Measurements from ENCODE around the gene TRMT10B. TPM values are rescaled to one million over a fixed set of nuclear protein-coding genes. Genes with fewer than 3 reads are reported as not detected.
A peak's percentile ranks its signal among the peaks of the same experiment; 100 is the strongest.
"Not testable (repeated sequence)": the region's sequence is repeated elsewhere in the genome, so short reads cannot be mapped to it uniquely, and the experiment has no call there.

Gene TRMT10B
- total RNA-seq, 1 experiment from 2014 or later, result 2.0 TPM

DNA sequence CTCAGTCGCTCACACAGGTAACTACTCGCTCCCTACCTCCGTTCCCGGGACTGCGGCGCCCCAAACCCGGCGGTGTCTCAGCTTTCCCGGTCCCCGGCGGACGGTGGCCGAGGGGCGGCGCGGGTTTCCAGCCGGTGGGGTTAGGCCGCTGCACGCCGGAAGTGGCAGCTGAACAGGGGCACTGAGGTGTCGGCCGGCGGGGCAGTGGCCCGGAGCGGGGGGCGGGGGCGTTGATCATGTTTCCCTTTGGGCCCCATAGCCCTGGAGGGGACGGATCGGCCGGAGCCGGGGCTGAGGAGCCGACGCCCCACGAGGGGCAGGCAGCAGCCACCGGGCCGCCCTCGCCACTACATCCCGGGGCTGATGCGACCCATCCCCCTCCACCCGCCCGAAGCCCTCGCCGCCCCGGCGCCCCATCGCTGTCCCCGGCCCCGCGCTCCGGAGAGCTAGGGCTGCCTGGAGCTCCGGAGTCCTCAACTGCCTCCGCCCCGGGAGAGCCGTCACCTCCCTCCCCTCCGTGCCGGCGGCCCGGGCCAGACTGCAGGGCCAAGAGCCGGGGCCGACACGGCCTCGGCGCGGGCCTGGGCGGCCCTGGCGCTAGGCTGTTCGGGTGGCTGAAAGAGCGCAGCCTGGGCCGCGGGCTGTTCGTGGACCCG is 47.2 kb downstream of the TRMT10B start, which contains the start of gene DCAF10:
Gene DCAF10 (plus strand): TSS at position 167 of the 656 bp plus-strand sequence. CDS start 70 bp downstream, at position 237.
- DNase-seq (ENCODE audit: low read depth), result peak; percentile 80

DNA sequence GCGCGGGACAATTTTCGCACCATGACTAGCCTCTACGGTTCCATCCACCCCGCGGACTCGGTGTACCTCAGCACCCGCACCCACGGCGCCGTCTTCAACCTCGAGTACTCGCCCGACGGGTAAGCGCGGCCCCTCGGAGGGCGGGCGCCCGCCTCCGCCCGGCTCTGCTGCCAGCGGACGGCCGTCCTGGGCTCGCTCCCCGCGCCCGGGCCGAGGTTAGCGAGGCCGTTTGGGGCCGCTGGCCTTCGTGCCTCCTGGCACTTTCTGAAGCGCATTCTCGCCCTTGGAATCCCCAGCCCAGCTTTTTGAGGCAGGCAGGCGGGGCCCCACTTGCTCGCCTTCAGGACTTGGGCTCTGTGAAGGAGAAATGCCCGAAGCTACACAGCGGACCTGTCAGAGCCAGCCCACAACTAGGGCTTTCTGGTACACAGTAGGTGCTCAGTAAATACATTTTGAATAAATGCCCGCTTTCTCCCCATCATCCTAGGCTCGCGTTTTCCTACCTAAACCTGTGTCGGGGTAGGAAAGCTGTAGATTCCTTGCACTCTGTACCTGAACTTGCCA is 47.8 kb downstream of the TRMT10B start:
- DNase-seq (ENCODE audit: low read depth), result peak; percentile 20

DNA sequence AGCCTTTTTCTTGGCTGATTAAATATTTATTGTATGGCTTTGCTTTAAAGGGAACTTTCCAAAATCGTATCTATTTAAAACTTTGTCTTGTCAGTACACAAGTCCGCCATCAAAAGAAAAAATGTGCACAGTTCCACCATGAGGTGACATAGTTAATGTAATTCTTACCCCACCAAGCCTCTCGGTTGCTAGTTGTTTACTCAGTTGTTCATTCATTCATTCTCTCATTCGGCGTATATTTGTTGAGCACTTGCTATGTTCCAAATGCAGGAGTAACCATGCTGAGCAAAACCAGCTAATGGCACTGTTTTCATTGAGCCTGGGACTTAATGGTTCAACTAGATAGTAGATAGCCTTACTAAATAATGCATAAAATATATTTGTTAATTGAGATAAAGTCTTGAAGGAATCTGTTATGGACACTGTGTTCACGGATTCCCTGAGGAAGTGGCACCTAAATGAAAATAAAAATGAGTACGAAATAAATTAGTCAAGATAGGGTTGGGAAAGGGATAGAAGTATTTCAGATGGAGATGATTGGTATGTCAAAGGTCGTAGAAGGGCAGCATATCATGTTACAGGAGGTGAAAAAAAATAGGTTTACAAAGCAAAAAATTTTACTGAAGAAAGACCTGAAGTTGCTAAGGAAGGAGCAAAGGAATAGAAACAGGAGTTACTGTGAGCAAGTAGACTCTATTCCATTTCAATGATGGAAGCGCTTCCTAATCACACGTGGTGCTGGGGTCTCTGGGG is 48.5 kb downstream of the TRMT10B start:
- peak; percentile 15 for DNase-seq (ENCODE audit: low read depth)

DNA sequence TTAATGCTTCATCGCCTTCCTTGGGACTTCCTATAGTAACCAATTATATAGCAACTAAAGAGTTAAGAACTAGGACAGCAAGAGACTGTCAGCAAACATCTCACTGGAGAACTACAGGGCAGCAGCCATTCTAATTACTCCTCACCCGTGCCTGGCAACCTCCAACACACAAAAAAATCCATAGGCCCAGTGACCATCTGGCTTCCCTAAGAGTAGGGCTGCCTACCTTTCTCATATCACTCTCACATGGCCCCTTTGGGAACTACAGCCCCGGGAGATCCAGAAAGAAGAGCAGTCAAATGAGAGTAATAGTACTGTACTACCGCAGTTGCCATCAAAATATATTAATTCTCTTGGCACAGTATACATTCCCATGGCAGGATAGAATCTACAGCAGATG is 52.7 kb downstream of the TRMT10B start:
- DNase-seq (ENCODE audit: low read depth), result no peak

DNA sequence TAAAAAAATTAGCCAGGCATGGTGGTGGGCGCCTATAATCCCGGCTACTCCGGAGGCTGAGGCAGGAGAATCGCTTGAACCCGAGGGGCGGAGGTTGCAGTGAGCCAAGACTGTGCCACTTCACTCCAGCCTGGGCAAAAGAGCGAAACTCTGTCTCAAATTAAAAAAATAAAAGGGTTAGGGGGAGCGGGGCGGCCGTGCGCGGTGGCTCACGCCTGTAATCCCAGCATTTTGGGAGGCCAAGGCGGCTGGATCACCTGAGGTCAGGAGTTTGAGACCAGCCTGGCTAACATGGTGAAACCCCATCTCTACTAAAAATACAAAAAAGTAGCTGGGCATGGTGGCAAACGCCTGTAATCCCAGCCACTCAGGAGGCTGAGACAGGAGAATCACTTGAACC is 56.1 kb downstream of the TRMT10B start:
- DNase-seq (ENCODE audit: low read depth), result not testable (repeated sequence)

DNA sequence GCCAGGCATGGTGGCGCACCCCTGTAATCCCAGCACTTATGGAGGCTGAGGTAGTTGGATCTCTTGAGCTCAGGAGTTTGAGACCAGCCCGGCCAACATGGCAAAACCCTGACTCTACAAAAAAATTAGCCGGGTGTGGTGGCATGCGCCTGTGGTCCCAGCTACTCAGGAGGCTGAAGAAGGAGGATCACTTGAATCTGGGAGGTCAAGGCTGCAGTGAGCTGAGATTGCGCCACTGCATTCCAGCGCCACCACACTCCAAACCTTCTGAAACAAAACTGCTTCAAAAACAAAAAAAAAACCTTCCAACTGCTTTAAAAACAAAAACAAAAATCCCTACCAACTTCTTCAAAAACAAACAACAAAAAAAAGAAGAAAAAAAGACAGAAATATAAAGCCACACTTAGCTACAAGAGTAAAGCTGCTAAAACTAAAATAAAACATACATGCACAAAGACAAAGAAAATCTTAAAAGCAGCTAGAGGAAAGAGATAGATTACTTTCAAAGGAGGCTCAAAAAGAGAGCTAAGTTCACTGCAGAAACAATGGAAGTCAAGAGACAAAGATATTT is 58.4 kb downstream of the TRMT10B start:
- DNase-seq (ENCODE audit: low read depth), result no peak

DNA sequence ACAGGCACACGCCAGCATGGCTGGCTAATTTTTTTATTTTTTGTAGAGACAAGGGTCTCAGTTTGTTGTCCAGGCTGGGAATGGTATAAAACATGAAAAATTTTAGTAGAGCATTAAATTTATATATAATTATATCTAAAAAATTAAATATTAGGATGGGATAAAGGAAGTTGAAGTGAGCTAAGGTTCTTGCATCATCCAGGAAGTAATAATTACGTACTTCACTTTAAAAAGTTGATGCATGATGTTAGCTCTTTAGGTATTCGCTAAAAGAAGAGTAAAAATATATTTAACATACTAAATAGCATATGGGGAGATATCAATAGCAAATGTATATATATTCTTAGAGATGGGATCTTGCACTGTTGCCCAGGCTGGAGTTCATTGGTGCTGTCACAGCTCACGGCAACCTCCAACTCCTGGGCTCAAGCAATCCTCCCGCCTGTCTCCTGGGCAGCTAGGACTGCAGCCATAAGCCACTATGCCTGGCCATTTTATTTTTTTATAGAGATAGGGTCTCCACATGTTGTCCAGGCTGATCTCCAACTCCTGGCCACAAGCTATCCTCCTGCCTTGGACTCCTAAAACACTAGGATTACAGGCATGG is 59.3 kb downstream of the TRMT10B start:
- DNase-seq (ENCODE audit: low read depth), result no peak

DNA sequence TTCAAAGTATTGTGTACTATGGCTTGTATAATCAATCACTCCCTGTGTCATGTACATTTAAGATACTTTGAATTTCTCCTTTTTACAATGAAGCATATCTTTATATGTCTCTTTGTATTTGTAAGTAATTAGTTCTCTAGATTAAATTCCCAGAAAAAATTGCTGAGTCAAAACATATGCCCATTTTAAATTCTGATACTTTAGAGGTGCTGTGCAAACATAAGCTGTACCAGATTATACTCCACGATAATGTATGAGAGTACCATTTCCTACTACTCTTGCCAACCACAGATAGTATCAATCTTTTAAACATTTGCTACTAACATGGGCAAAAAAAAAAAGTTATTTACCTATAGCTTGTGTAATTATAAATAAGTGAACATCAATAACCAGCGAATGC is 65.2 kb downstream of the TRMT10B start:
- DNase-seq (ENCODE audit: low read depth), result no peak

DNA sequence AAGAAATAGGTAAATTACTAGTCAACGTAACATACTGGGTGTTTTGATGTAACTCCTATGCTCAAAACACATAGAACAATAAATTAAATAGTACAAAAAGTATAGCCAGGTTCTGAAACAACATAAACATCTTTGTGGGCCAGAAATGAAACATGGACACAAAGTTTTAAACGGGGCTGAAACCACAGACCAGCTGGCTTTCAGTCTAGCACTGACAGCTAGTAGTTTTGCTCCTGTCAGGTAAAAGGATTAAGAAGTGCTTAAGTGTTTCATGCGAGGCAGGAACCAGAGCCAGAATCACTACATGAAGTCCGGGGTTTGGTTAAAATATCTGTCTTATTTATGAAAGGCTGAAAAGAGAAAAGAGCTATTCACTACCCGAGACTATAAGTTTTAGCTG is 66.5 kb downstream of the TRMT10B start:
- no peak for DNase-seq (ENCODE audit: low read depth)

DNA sequence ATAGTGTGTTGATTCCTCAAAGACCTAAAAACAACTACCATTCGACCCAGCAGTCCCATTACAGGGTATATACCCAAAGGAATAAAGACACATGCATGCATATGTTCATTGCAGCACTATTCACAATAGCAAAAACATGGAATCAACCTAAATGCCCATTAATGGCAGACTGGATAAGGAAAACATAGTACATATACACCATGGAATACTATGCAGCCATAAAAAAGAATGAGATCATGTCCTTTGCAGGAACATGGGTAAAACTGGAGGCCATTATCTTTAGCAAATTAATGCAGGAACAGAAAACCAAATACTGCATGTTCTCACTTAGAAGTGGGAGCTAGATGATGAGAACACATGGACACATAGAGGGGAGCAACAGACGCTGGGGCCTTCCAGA is 71.6 kb downstream of the TRMT10B start:
- not testable (repeated sequence) for DNase-seq (ENCODE audit: low read depth)

DNA sequence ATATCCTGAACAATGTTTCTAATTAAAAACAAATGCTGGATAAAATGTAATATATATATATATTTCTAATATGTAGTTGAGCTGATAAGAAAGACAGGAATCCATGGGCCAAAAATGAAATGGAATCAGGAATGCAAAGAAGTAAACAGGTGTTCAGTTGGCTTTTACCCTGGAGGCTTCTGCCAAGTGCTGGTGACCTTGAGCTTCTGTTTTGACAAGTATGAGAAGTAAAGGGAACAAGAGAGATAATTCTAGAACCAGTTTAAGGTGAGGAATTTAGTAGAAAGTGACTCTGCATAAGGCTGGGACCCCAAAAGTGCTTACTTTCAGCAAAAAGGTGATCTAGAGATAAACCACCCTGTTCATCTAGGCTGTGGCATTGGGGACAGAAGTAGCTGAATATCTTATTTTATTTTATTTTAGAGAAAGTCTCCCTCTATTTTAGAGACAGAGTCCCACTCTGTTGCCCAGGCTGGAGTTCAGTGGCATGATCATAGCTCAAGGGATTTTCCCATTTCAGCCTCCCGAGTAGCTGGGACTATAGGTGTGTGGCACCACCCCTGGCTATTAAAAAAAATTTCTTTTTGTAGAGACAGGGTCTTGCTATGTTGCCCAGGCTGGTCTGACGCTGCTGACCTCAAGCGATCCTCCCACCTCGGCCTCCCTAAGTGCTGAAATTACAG is 74.0 kb downstream of the TRMT10B start:
- no peak for DNase-seq (ENCODE audit: low read depth)

Other genes with a start within 250 kb of the TRMT10B start
- gene FBXO10, start 177.4 kb upstream of the TRMT10B start, total RNA-seq (2014; rRNA removed), result 22.8 and 34.1 TPM in 2 replicates
- gene TOMM5, start 161.2 kb upstream of the TRMT10B start, total RNA-seq (2014; rRNA removed), result 167 and 190 TPM in 2 replicates
- 0.38 and 1.1 TPM in 2 replicates for gene FRMPD1, start 102.9 kb upstream of the TRMT10B start, total RNA-seq (2014; rRNA removed)
- gene EXOSC3, start 31.3 kb downstream of the TRMT10B start, total RNA-seq (2014; rRNA removed), result 49.3 and 52.8 TPM in 2 replicates
- 16.9 and 17.3 TPM in 2 replicates for gene DCAF10, start 47.0 kb downstream of the TRMT10B start, total RNA-seq (2014; rRNA removed)
- 43.2 and 44.7 TPM in 2 replicates for gene SLC25A51, start 150.3 kb downstream of the TRMT10B start, total RNA-seq (2014; rRNA removed)